ENCODE results near the gene BNC2.

BNC2 gene

GRCh38 chr9:16453390-16453789 lies 417.1 kb downstream of the BNC2 start:
- CTCF ChIA-PET = interaction anchor here (0.7 kb wide), 1 partner anchor 9 kb away, joined by 3 read pairs; no protein-coding TSS in a partner anchor
- H3K36me3 ChIP-seq (ENCODE audit: control insufficient read depth in 2 of 2, insufficient read depth in 1 of 2, low read length in 2 of 2) = no peaks in the 10 kb centered on the region
- no peaks in the 10 kb centered on the region for H3K4me1 ChIP-seq (ENCODE audit: control insufficient read depth, insufficient read depth, low read length)
- H3K4me3 ChIP-seq (ENCODE audit: low read depth, low read length) = no peak overlapping the region
- POLR2A ChIA-PET = interaction anchor here (1.2 kb wide), 1 partner anchor 10 kb away, joined by 3 read pairs; no protein-coding TSS in a partner anchor
- TF ChIP-seq SALL2 (tag by site-specific recombination; IDR thresholded peaks at IDR 0.05; ENCODE audit: borderline replicate concordance) (no peak), ZNF701 (tag by site-specific recombination; IDR thresholded peaks at IDR 0.05) (no peak), ZNF121 (tag by site-specific recombination; IDR thresholded peaks at IDR 0.05) (no peak), ZNF223 (tag by site-specific recombination; IDR thresholded peaks at IDR 0.05) (no peak), ZNF433 (tag by site-specific recombination; IDR thresholded peaks at IDR 0.05; ENCODE audit: low read depth) (no peak), ZNF785 (tag by site-specific recombination; IDR thresholded peaks at IDR 0.05) (no peak), YY2 (tag by site-specific recombination; IDR thresholded peaks at IDR 0.05) (no peak), ZSCAN5A (tag by site-specific recombination; IDR thresholded peaks at IDR 0.05) (no peak), ZNF600 (tag by site-specific recombination; IDR thresholded peaks at IDR 0.05) (no peak), ZNF473 (tag by site-specific recombination; IDR thresholded peaks at IDR 0.05) (no peak), PRDM10 (tag by site-specific recombination; IDR thresholded peaks at IDR 0.05) (no peak), ZNF639 (tag by site-specific recombination; IDR thresholded peaks at IDR 0.05) (no peak), ZNF157 (tag by site-specific recombination; IDR thresholded peaks at IDR 0.05) (no peak), ZNF292 (tag by site-specific recombination; IDR thresholded peaks at IDR 0.05; ENCODE audit: borderline replicate concordance, low read depth) (no peak), ZNF391 (tag by site-specific recombination; IDR thresholded peaks at IDR 0.05; ENCODE audit: borderline replicate concordance, low read depth) (no peak), ZNF416 (tag by site-specific recombination; IDR thresholded peaks at IDR 0.05) (no peak), ZNF274 (IDR thresholded peaks at IDR 0.05; ENCODE audit: low read length) (no peak), ZNF274 (tag by site-specific recombination; IDR thresholded peaks at IDR 0.05; ENCODE audit: borderline replicate concordance) (no peak)
- no peak overlapping the region for H3K27ac ChIP-seq (ENCODE audit: extremely low read depth, low read depth, low read length)
- H3K9me3 ChIP-seq (ENCODE audit: control insufficient read depth, insufficient read depth, low read depth, low read length) = no peaks in the 10 kb centered on the region

- ChIA-PET CTCF (interaction anchor here (0.6 kb wide), 1 partner anchor 20 kb away, joined by 4 read pairs; no protein-coding TSS in a partner anchor), POLR2A (no interaction called here)
- H3K9me3 ChIP-seq (ENCODE audit: control insufficient read depth, insufficient read depth, low read depth, low read length) = no peaks in the 10 kb centered on the region
- H3K4me1 ChIP-seq (ENCODE audit: control insufficient read depth, insufficient read depth, low read length) = no peaks in the 10 kb centered on the region
- no peak overlapping the region for H3K27ac ChIP-seq (ENCODE audit: extremely low read depth, low read depth, low read length)
- H3K36me3 ChIP-seq (ENCODE audit: control insufficient read depth in 2 of 2, insufficient read depth in 1 of 2, low read length in 2 of 2) = no peaks in the 10 kb centered on the region
- no peak overlapping the region for H3K4me3 ChIP-seq (ENCODE audit: low read depth, low read length)
- no peak for TF ChIP-seq EGR2 (tag by site-specific recombination; IDR thresholded peaks at IDR 0.05; ENCODE audit: low read depth)
- TF ChIP-seq ZNF248 (tag by site-specific recombination; IDR thresholded peaks at IDR 0.05) = no peak
- no peak for TF ChIP-seq ZNF214 (tag by site-specific recombination; IDR thresholded peaks at IDR 0.05; ENCODE audit: borderline replicate concordance)
- TF ChIP-seq ZNF266 (tag by site-specific recombination; IDR thresholded peaks at IDR 0.05; ENCODE audit: low read depth) = no peak
- TF ChIP-seq ZNF398 (tag by site-specific recombination; IDR thresholded peaks at IDR 0.05) = no peak
- no peak for TF ChIP-seq PRDM10 (tag by site-specific recombination; IDR thresholded peaks at IDR 0.05)
- TF ChIP-seq ZNF658 (tag by site-specific recombination; IDR thresholded peaks at IDR 0.05) = no peak
- no peak for TF ChIP-seq KLF10 (tag by site-specific recombination; IDR thresholded peaks at IDR 0.05)
Measured at GRCh38 chr9:16450578-16450977, 419.9 kb downstream of the BNC2 start.

Data from HEK293 (cell line).